ENCODE data around the gene PRPH. TPM values are rescaled to one million over a fixed set of nuclear protein-coding genes. Genes with fewer than 3 reads are reported as not detected.
A peak's percentile ranks its signal among the peaks of the same experiment; 100 is the strongest.
"Not testable (repeated sequence)": the region's sequence is repeated elsewhere in the genome, so short reads cannot be mapped to it uniquely, and the experiment has no call there.

Gene PRPH
- polyA plus RNA-seq, 1 donor (not counting 4 experiments of a cell fraction or from before 2014, with no cell fraction given) = 0.05 TPM

- DNase-seq (ENCODE audit: low read depth, low spot score) = no peak
- H3K9me3 ChIP-seq (ENCODE audit: control insufficient read depth, low read depth, low read length) = no peaks in the 10 kb centered on the region
- no peaks in the 10 kb centered on the region for H3K79me2 ChIP-seq (ENCODE audit: control insufficient read depth, insufficient read depth, low read length)
- no peak overlapping the region for H3K27ac ChIP-seq (ENCODE audit: control insufficient read depth, insufficient read depth, low read length)
- FAIRE-seq = no peak
- peaks cover 2 to 13% of the 10 kb centered on the region in 2 experiments for H3K36me3 ChIP-seq (ENCODE audit: control insufficient read depth in 2 of 2, extremely low read depth in 1 of 2, insufficient read depth in 2 of 2, low read length in 2 of 2)
- peaks cover 11% of the 10 kb centered on the region for H3K4me1 ChIP-seq (ENCODE audit: control insufficient read depth, extremely low read depth, insufficient read depth, low read length)
- dilution Hi-C loops (cut with MboI; ENCODE audit: extremely low pct_ligation_motif_present, low sequenced_read_pairs) = no loop called here
- TF ChIP-seq EZH2 (IDR thresholded peaks at IDR 0.05; ENCODE audit: low read length) (no peak), CTCF (optimal IDR thresholded peaks at IDR 0.05 in 1 of 3, IDR thresholded peaks at IDR 0.05 in 1 of 3, conservative IDR thresholded peaks at IDR 0.05 in 1 of 3; ENCODE audit: extremely low read depth in 1 of 3, insufficient read depth in 2 of 3, low read length in 3 of 3) (no peak)
- no peak overlapping the region for H3K9ac ChIP-seq (ENCODE audit: control insufficient read depth, extremely low read depth, insufficient read depth, low read length)
- peak overlapping the region; percentile 49 for H2AFZ ChIP-seq (ENCODE audit: control insufficient read depth, low read length)
- no peaks in the 10 kb centered on the region for H3K9me1 ChIP-seq (ENCODE audit: control insufficient read depth, extremely low read depth, insufficient read depth, low read length)
- H3K4me3 ChIP-seq (ENCODE audit: control insufficient read depth in 2 of 3, extremely low read depth in 1 of 3, insufficient read depth in 2 of 3, low read depth in 1 of 3, low read length in 3 of 3) = peak overlapping the region in 1 of 3 experiments; percentile 14
- H3K27me3 ChIP-seq (ENCODE audit: control insufficient read depth, extremely low read depth, insufficient read depth, low read length) = peaks cover 13% of the 10 kb centered on the region
- peak overlapping the region; percentile 48 for H3K4me2 ChIP-seq (ENCODE audit: control insufficient read depth, extremely low read depth, insufficient read depth, low read depth, low read length)
- no peaks in the 10 kb centered on the region for H4K20me1 ChIP-seq (ENCODE audit: control insufficient read depth, extremely low read depth, insufficient read depth, low read length)
Observed at GRCh38 chr12:49332891-49333371, 38.0 kb downstream of the PRPH start.

- peaks cover 11% of the 10 kb centered on the region for H3K4me1 ChIP-seq (ENCODE audit: control insufficient read depth, extremely low read depth, insufficient read depth, low read length)
- H3K79me2 ChIP-seq (ENCODE audit: control insufficient read depth, insufficient read depth, low read length); H3K4me2 ChIP-seq (ENCODE audit: control insufficient read depth, extremely low read depth, insufficient read depth, low read depth, low read length); H3K9ac ChIP-seq (ENCODE audit: control insufficient read depth, extremely low read depth, insufficient read depth, low read length); H3K9me1 ChIP-seq (ENCODE audit: control insufficient read depth, extremely low read depth, insufficient read depth, low read length); H3K4me3 ChIP-seq (ENCODE audit: control insufficient read depth in 2 of 3, extremely low read depth in 1 of 3, insufficient read depth in 2 of 3, low read depth in 1 of 3, low read length in 3 of 3); dilution Hi-C loops (cut with MboI; ENCODE audit: extremely low pct_ligation_motif_present, low sequenced_read_pairs); FAIRE-seq; H3K9me3 ChIP-seq (ENCODE audit: control insufficient read depth, low read depth, low read length); H2AFZ ChIP-seq (ENCODE audit: control insufficient read depth, low read length); H4K20me1 ChIP-seq (ENCODE audit: control insufficient read depth, extremely low read depth, insufficient read depth, low read length); DNase-seq (ENCODE audit: low read depth, low spot score); H3K27ac ChIP-seq (ENCODE audit: control insufficient read depth, insufficient read depth, low read length): not testable (repeated sequence)
- peaks cover 16% of the 10 kb centered on the region for H3K27me3 ChIP-seq (ENCODE audit: control insufficient read depth, extremely low read depth, insufficient read depth, low read length)
- peaks cover 2 to 13% of the 10 kb centered on the region in 2 experiments for H3K36me3 ChIP-seq (ENCODE audit: control insufficient read depth in 2 of 2, extremely low read depth in 1 of 2, insufficient read depth in 2 of 2, low read length in 2 of 2)
Observed at GRCh38 chr12:49333778-49334177, 38.8 kb downstream of the PRPH start.

- no peaks in the 10 kb centered on the region for H3K9me1 ChIP-seq (ENCODE audit: control insufficient read depth, extremely low read depth, insufficient read depth, low read length)
- peaks cover 16% of the 10 kb centered on the region for H3K27me3 ChIP-seq (ENCODE audit: control insufficient read depth, extremely low read depth, insufficient read depth, low read length)
- FAIRE-seq (no peak), DNase-seq (ENCODE audit: low read depth, low spot score) (no peak)
- TF ChIP-seq EZH2 (IDR thresholded peaks at IDR 0.05; ENCODE audit: low read length) (no peak), CTCF (optimal IDR thresholded peaks at IDR 0.05 in 1 of 3, IDR thresholded peaks at IDR 0.05 in 1 of 3, conservative IDR thresholded peaks at IDR 0.05 in 1 of 3; ENCODE audit: extremely low read depth in 1 of 3, insufficient read depth in 2 of 3, low read length in 3 of 3) (no peak)
- H4K20me1 ChIP-seq (ENCODE audit: control insufficient read depth, extremely low read depth, insufficient read depth, low read length) = no peaks in the 10 kb centered on the region
- peaks cover under 1 to 11% of the 10 kb centered on the region in 2 experiments for H3K36me3 ChIP-seq (ENCODE audit: control insufficient read depth in 2 of 2, extremely low read depth in 1 of 2, insufficient read depth in 2 of 2, low read length in 2 of 2)
- dilution Hi-C loops (cut with MboI; ENCODE audit: extremely low pct_ligation_motif_present, low sequenced_read_pairs) = no loop called here
- no peak overlapping the region for H3K4me3 ChIP-seq (ENCODE audit: control insufficient read depth in 2 of 3, extremely low read depth in 1 of 3, insufficient read depth in 2 of 3, low read depth in 1 of 3, low read length in 3 of 3)
- H3K4me1 ChIP-seq (ENCODE audit: control insufficient read depth, extremely low read depth, insufficient read depth, low read length) = peaks cover 11% of the 10 kb centered on the region
- H2AFZ ChIP-seq (ENCODE audit: control insufficient read depth, low read length) = no peak overlapping the region
- H3K27ac ChIP-seq (ENCODE audit: control insufficient read depth, insufficient read depth, low read length) = no peak overlapping the region
- H3K4me2 ChIP-seq (ENCODE audit: control insufficient read depth, extremely low read depth, insufficient read depth, low read depth, low read length) = no peak overlapping the region
- no peaks in the 10 kb centered on the region for H3K9me3 ChIP-seq (ENCODE audit: control insufficient read depth, low read depth, low read length)
- no peak overlapping the region for H3K9ac ChIP-seq (ENCODE audit: control insufficient read depth, extremely low read depth, insufficient read depth, low read length)
- H3K79me2 ChIP-seq (ENCODE audit: control insufficient read depth, insufficient read depth, low read length) = no peaks in the 10 kb centered on the region
Observed at GRCh38 chr12:49334226-49334625, 39.3 kb downstream of the PRPH start.

Data from keratinocyte (primary cell).